Measurements from ENCODE around the gene BRF1.
"Not testable (repeated sequence)": the region's sequence is repeated elsewhere in the genome, so short reads cannot be mapped to it uniquely, and the experiment has no call there.

Gene BRF1

DNA sequence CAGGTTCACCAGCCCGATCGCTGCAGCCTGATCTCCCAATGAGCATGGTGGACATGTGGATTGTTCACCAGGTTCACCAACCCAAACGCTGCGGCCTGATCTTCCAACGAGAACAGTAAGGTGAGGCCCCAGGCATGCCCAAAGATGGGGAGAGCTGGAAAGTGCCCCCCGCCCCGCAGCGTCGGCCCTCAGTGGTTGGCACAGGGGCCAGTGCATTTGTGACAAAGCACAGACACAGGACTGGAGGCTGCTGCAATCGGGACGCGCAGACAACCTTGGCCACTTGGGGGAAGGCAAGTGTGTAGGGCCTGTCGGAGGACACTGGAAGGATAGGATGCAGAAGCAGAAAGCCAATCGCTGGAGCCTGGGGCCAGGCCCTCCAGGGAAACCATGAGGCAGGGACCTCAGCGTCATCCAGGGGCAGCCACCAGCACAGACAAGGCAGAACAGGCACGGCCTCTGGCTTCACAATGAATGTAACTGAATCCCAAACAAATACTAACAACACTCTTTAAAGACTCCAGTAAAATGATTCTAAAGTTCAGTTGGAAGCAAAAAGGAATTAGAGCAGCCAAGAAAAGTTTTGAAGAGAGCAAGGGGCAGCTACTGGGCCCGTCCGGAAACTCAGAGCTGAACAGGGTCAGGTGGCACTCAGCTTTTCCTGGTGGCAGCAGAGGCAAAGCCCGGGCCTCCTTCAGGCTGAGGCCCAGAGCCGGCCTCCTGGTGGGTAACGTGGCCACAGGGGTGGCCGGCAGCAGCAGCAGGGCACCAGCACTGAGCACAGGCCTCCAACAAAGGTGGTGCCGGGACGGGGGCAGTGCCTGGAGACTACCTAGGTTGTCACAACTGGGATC lies 13.3 kb downstream of the BRF1 start:
- no peak for DNase-seq

DNA sequence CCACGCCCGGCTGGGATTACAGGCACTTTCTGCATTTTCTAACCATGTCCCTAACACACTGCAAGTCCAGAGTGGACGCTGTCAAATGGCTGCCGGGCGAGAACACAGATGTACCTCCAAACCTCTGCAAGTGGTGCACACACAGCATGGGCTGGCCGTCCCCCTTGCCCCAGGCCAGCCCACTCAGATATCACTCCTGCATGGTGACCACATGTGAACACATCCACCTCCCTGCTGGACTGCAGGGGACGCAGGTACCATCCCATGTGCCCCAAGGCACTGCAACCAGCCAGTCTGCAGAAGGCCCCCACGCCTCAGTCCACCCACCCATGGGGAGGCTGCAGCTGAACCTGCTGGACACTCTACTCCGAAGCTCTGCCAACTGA lies 14.0 kb downstream of the BRF1 start:
- DNase-seq, result no peak

DNA sequence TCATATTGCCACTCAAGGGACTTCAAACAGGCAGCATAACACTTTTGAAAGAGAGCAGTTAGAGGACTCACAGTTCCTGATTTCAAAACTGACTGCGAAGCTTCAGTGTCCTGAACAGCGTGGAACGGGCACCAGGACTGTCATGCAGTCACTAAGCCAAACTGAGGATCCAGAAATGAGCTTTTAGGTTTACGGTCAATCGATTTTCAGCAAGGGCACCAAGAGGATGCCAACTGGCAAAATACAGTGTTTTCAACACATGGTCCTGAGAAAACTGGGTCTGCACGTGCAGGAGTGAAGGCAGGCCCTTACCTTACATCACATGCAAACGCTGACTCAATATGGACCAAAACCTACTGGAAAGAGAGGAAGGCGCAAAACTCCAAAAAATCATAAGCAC lies 15.6 kb downstream of the BRF1 start:
- DNase-seq, result no peak

DNA sequence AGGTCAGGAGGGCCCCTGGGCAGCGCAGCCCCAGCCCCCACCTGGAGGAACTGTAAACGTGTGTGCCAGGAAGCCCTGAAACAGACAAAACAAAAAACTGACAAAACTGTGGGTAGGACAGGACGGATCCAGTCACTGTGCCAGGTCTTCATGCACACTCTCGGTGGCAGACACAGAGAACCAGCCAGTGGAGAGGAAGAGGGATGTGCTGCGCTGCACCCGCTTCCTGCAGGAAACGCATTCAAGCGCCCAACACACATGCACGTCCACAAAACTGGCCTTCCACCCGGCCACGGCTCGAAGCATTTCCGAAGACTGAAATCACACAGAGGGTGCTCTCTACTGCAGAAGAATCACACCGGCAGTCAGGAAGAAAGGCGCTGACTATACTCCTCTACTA lies 16.9 kb downstream of the BRF1 start:
- DNase-seq, result no peak

DNA sequence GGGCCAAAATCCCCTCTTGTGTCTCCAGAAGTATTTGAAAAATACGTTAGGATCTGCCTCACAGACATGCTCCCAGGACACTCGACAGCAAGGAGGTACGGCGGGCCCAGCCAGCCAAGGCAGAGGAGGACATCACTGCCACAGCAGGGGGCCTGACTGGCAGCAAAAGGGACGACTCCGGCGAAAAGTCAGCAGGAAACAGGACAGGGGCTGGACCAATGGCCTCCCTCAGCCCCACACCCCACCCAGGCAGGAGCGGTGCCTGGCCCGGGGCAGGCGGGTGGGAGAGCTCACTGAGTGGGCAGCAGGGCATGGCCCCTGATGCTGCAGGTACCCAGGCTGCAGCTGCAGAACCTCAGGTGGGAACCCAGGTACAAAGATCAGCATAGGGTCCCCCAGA lies 17.8 kb downstream of the BRF1 start:
- DNase-seq, result no peak

DNA sequence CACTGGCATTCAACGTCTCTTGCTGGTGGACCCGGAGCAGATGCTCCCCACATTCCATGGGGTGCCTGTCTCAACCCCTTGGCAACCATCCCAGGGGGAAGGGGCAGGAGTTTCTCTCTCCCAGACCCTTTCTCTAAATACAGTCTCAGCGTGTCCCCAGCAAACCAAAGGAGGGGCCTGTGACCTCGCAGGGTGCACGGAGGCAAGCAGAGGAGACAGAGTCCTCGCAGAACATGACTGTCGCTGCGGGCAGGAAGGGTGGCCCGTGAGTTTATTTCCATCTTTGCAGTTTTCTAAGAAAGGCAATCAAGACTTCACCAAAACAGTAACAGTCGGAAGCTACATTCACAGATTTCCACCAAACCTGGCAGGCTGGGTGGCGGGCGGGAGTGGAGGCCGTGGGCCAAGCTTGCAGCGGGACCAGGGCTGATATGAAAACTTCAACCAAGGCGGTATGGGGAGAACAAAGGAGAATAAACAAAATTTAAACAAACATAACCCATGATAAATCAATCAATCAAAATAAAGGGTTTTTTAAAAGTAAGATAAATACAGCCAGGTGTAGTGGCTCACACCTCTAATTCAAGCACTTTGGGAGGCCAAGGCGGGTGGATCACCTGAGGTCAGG lies 18.6 kb downstream of the BRF1 start:
- no peak for DNase-seq

DNA sequence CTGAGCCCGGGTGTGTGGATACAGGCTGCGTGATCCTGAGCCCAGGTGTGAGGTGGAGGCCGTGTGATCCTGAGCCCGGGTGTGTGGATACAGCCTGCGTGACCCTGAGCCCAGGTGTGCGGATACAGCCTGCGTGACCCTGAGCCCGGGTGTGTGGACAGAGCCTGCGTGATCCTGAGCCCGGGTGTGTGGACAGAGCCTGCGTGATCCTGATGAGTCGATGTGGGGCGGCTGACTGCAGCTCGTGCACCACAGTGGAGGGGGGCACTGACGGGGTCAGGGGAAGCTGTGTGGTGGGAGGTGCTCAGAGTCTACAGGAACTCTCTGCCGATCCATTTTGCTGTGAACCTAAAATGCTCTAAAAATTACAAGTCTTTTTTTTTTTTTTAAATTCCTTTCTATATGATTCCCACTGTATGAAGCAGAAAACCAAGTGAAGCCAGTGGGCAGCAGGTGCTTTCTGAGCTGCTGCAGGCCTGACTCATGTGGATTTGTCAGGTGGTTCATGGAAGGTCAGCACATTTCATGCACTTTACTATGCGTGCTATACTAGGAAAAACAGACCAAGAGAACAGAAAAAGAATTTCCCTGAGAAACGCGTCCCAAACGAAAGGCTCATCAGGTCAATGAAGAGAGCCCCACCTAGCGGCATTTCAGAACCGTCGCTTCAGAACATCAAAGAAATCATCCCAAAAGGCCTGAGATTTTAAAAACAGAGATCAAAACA lies 19.3 kb downstream of the BRF1 start:
- DNase-seq, result peak; percentile 36 to 73

DNA sequence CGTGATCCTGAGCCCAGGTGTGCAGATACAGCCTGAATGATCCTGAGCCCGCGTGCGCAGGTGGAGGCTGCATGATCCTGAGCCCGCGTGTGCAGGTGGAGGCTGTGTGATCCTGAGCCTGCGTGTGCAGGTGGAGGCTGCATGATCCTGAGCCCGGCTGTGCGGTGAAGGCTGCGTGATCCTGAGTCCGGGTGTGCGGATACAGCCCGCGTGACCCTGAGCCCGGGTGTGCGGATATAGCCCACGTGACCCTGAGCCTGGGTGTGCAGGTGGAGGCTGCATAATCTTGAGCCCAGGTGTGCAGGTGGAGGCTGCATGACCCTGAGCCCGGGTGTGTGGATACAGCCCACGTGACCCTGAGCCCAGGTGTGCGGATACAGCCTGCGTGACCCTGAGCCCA lies 20.3 kb downstream of the BRF1 start:
- DNase-seq, result no peak

DNA sequence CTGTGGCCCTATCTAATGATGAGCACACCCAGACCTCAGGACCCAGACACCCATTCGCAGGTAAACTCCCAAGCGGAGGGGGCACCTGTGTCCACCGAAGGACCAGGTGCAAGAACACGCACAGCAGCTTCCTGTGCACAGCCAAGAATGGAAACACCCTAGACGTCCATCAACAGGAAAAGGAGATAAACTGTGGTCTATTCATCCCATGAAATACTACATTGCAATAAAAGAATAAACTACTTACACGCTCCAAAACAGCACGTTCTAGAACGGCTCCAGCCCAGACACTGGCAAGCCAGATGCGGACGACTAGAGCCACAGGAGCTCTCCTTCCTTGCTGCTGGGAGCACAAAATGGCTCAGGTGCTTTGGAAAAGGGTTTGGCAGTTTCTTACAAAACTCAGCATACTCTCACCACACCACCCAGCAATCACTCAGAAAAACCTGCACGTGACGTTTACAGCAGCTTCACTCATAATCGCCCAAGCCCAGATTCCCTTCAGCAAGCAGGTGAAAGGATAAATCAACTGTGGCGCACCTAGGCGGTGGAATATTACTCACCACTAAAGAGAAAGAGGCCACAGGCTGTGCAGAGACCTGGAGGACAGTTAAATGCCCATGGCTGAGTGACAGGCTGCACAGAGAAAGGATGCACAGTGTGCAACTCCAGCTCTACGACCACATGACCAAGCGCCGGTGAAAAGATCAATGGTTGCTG lies 21.0 kb downstream of the BRF1 start:
- DNase-seq, result no peak

DNA sequence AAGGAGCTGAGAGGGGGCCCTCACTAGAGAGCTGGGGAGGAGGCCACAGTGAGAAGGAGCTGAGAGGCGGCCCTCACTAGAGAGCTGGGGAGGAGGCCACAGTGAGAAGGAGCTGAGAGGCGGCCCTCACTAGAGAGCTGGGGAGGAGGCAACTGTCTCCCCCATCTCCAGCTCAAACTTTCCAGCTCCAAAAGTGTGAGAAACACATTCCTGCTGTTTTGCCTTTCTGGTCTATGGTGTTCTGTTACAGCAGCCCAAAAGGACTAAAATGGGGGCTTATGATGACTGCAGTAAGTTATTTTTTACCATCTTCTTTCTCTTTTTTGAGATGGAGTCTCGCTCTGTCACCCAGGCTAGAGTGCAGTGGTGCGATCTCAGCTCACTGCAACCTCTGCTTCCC lies 23.4 kb downstream of the BRF1 start:
- DNase-seq, result not testable (repeated sequence)

DNA sequence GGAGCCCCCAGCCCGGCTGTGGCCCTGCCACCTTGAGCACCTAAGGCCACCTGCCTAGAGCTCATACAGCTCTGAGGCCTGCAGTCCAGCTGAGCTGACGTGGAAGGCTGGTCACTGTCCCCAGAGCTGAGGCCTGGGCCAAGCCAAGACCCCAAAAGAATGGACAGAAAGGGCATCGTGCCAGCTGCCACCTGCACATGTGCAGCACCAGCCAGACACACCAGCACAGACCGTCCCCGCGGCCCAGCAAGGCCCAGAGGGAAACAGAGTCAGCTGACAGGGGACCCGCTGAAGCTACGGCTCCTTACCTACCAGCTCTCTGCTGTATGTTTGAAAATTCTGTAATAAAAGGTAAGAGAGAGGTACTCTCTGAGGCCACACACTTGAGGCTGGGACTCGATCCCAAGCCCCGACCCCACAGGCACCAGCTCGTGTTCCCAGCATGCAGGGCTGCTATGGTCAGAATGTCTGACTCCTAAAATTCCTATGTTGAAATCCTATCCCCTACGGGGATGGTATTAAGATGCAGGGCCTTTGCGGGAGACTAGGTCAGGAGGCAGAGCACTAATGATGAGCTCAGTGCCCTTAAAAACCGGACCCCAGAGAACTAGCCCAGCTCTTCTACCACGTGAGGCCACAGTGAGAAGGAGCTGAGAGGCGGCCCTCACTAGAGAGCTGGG lies 25.4 kb downstream of the BRF1 start:
- DNase-seq, result no peak

DNA sequence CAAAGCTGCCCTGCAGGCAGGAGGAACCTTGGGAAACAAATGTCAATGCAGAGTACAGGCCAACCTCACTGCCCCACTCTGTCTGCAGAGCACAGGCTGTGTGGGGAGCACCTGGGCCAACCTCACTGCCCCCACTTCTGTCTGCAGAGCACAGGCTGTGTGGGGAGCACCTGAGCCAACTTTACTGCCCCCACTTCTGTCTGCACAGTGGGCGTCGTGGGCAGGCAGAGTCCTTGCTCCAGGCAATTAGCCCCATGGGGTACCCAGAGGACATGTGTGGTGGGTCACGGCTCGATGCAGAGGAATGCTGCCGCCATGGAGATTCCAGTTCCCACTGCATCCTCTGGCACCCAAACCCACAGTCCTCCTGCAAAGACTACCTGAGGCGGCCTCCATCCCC lies 26.2 kb downstream of the BRF1 start:
- DNase-seq, result no peak

DNA sequence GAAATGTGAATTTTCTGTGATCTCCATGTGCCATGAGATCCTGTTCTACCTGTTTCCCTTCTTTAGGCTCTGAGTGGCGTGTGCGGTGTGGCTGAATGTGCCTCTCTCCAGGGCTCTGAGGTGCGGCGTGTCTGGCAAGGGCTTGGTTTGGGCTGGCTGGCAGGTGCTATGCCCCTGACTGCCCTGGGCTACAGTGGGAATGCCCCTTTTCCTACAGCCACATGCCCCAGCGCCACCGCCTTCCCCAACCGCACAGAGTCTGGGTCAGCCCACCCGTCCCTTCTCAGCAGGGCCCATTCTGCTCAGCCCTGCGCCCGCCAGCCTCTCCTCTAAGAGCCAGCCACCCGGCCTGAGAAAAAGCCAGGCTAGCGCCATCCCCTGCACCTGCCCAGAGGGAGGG lies 27.7 kb downstream of the BRF1 start:
- DNase-seq, result no peak

DNA sequence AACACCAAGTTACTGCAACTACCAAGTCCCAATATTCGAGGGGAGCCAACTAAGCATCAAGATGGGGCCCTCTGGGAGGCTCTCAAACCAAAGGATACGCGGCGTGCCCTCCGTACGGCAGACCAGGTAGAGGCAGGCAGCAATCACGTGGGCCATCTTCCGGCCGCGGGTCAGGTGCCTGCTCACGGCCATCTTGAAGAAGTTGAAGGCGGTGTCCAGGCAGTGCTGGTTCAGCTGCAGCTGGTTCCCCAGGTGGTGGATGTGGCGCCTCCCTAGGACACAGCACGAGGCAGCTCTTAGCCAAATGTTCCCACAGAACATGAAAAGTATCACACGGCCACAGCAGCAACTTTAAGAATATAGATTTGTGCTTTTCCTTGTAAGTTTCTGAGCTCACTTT lies 28.2 kb downstream of the BRF1 start:
- DNase-seq, result no peak

DNA sequence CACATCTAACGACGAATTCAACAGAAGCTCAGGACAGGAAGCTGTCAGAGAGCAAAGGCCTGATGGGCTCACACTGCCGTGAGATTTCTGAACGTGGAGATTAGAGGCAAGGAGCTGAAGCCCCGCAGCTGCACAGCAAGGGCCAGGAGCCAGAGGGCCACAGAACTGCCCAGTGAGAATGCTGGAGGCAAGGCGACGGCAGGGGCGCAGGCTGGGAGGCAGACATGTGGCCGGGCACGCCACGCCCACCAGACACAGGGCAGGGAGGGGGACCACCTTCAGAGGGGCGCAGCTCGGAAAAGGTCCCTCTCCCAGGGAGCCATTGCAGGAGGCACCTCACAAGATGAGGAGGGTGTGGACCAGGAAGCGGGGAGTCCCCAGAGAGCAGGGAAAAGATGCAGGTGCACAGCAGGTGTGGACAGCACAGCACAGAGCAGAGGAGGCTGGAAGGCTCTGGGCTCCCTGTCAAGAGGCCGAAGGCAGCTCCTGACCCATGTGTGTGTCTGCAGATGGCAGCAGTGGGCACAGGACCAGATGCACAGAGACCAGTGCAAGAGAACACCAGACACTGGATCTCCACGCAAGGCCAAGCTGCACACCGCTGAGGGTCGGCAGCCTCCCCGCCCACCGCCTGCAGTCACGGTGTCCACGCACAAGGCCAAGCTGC lies 29.4 kb downstream of the BRF1 start:
- DNase-seq, result no peak

DNA sequence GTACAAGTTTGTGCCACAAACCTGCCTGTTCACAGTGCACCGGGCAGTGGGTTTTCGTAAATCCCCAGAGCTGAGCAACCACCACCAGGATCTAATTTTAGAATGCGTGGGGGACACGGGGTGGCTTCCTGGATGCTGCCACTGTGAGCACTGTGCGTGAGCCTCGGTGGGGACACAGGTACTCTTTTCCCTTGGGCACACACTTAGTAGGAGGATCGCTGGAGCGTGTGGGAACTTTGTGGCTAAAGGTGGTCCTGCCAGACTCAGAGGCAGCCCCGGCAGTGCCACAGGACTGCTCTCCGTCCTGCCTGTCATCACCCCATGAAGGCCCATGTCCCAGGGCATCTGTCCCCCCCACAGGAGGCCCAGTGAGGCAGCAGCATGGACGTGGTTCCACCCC lies 31.4 kb downstream of the BRF1 start:
- no peak for DNase-seq

DNA sequence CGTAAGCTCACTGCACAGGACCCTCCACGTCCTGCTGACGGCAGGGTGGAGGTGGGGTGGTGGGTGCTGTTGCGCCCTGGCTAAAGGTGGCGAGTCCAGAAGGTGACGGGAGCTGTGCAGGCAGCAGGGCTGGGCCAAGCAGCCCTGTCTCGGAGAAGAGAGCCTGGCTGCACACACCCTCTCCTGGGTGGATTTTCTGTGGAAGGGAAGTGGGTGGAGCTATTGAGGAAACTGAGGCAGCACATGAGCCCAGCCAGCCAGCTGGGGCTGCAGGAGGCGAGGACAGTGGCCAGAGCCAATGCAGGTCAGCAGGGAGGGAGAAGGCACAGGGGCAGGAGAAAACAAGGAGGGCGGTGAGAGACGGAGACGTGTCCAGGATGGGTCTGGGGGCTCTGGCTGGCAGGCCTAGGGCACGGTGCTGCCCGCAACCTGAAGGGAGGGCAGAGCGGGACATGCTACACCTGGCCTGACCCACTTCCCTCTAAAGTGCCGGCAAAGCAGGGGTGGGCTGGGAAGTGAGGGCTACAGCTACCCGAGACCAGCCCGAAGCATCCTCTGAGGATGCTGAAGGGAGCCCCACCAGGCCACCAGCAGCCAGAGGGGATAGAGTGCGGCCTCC lies 32.0 kb downstream of the BRF1 start:
- no peak for DNase-seq

DNA sequence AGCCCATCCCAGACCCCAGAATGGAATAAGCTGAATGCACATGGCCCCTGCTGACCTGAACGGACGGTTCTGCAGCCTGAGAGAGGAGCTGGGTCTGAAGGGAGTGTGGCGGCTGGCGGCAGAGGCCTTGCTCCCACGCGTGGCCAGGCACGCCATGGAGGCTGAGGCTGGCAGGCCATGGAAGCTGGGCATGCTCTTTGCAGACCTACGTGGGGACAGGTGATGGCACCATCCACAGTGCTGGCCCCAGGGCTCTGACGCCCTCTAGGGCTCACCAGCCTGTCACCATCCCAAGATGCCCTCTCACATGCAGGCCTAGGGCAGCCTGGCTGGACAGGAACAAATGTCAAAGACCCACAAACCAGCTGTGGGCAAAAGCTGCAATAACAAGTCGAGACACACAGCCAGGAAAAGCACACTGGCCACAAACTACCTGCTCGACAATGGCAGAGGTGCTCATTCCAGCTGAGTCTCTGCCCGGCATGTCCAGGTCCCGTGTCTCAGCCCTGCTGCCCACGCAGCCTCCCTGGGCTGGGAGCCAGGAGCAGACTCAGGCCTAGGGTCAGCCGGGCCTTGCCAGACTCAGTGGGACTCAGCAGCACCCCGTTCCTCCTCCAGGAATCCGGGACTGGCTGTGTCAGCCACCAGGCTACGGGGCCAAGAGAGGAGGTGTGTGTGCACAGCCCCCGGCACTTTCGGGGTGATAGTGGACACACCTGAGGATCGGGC lies 32.8 kb downstream of the BRF1 start:
- no peak for DNase-seq

DNA sequence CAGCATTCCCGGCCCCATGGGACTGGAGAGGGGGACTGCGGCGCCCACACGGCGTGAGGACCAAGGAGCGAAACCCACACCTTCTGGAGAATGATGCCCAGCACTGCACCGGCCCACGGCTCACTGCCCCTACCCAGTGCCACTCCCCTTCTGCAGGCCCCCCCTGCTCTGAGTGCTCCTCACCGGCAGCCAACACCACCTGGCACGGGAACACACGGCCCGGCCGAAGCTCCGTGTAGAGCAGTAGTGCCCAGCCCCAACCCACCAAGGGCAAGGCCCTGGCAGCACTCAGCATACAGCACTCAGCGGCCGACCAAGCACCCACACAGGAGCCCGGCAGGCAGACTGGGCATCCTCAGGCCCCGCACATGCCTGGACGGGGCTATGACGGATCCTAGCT lies 39.0 kb downstream of the BRF1 start:
- no peak for DNase-seq

DNA sequence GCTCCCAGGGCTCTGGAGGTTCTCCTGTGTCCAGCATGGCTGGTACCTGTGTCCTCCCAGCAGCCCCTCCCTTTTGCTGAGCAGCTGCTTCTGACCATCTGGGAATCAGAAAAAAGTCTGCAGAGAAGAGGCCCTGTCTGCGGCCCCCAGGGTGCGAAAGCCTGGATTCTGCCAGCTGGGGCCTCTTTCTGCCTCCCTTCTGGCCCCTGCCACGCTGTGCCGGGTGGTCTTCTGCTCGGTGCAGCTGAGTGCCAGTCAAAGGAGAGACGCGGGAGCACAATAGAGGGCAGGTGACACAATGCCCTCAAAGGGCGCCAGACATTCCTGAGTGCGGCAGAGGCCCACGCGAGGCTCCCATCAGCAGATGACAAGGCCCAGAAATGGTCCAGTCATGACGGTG lies 39.8 kb downstream of the BRF1 start:
- no peak for DNase-seq

DNA sequence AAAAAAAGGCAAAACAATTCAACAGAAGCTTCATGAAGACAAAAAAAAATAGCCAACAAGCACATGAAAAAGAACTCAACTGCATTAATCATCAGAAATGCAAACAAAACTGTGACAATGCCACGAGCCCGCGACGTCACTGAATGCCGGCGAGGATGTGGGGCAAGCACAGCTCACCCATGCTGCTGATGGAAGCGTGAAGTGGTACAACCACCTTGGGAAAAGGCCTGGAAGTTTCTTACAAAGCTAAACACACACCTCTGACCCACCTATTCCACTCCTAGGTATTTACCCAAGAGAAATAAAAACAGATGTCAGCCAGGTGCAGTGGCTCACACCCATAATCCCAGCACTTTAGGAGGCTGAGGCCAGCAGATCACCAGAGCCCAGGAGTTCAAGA lies 42.0 kb downstream of the BRF1 start:
- no peak for DNase-seq

All from SW 1271 (cell line).